ENCODE measurements around the gene PRKN.

PRKN gene

GRCh38 chr6:161949531-161949930, 778.0 kb downstream of the PRKN start:
- Histone ChIP-seq H2AFZ (ENCODE audit: low read length) (no peak overlapping the region), H3K9me3 (replicated peaks; ENCODE audit: insufficient read depth, low read length) (no peaks in the 10 kb centered on the region), H4K20me1 (ENCODE audit: insufficient read depth, low read length) (no peaks in the 10 kb centered on the region), H3K79me2 (ENCODE audit: low read length) (no peaks in the 10 kb centered on the region), H3K4me1 (ENCODE audit: low read length) (no peaks in the 10 kb centered on the region), H3K4me2 (ENCODE audit: low read depth, low read length) (no peak overlapping the region), H3K4me3 (ENCODE audit: low read length) (no peak overlapping the region), H3K27me3 (replicated peaks; ENCODE audit: insufficient read depth, low read length) (no peaks in the 10 kb centered on the region), H3K9ac (ENCODE audit: low read length) (no peak overlapping the region), H3K36me3 (replicated peaks; ENCODE audit: insufficient read depth, low read length) (no peaks in the 10 kb centered on the region), H3F3A (ENCODE audit: insufficient read depth, low read length) (no peaks in the 10 kb centered on the region), H3K9me2 (replicated peaks; ENCODE audit: insufficient read depth, low read length) (no peaks in the 10 kb centered on the region), H3K27ac (ENCODE audit: low read length) (no peak overlapping the region)
- no peak for DNase-seq
- no peak for TF ChIP-seq EZH2 (optimal IDR thresholded peaks at IDR 0.05; ENCODE audit: low read depth, low read length)
- no peak for TF ChIP-seq EZH2phosphoT487 (IDR thresholded peaks at IDR 0.05; ENCODE audit: low read length)
- no peak for TF ChIP-seq CTCF (IDR thresholded peaks at IDR 0.05; ENCODE audit: low read length)

GRCh38 chr6:161948462-161948861, 779.1 kb downstream of the PRKN start:
- Histone ChIP-seq H3F3A (ENCODE audit: insufficient read depth, low read length) (no peaks in the 10 kb centered on the region), H3K4me1 (ENCODE audit: low read length) (no peaks in the 10 kb centered on the region), H3K27ac (ENCODE audit: low read length) (no peak overlapping the region), H3K9me3 (replicated peaks; ENCODE audit: insufficient read depth, low read length) (no peaks in the 10 kb centered on the region), H2AFZ (ENCODE audit: low read length) (no peak overlapping the region), H3K4me3 (ENCODE audit: low read length) (no peak overlapping the region), H3K36me3 (replicated peaks; ENCODE audit: insufficient read depth, low read length) (no peaks in the 10 kb centered on the region), H3K79me2 (ENCODE audit: low read length) (no peaks in the 10 kb centered on the region), H3K27me3 (replicated peaks; ENCODE audit: insufficient read depth, low read length) (no peaks in the 10 kb centered on the region), H4K20me1 (ENCODE audit: insufficient read depth, low read length) (no peaks in the 10 kb centered on the region), H3K4me2 (ENCODE audit: low read depth, low read length) (no peak overlapping the region), H3K9ac (ENCODE audit: low read length) (no peak overlapping the region), H3K9me2 (replicated peaks; ENCODE audit: insufficient read depth, low read length) (no peaks in the 10 kb centered on the region)
- TF ChIP-seq CTCF (IDR thresholded peaks at IDR 0.05; ENCODE audit: low read length) (no peak), EZH2 (optimal IDR thresholded peaks at IDR 0.05; ENCODE audit: low read depth, low read length) (no peak)
- DNase-seq, result no peak

- Histone ChIP-seq H3K4me2 (ENCODE audit: low read depth, low read length) (no peak overlapping the region), H3K27ac (ENCODE audit: low read length) (no peak overlapping the region), H3K9me2 (replicated peaks; ENCODE audit: insufficient read depth, low read length) (no peaks in the 10 kb centered on the region), H3K79me2 (ENCODE audit: low read length) (no peaks in the 10 kb centered on the region), H3K9ac (ENCODE audit: low read length) (no peak overlapping the region), H3K4me3 (ENCODE audit: low read length) (no peak overlapping the region), H3K36me3 (replicated peaks; ENCODE audit: insufficient read depth, low read length) (no peaks in the 10 kb centered on the region), H3F3A (ENCODE audit: insufficient read depth, low read length) (no peaks in the 10 kb centered on the region), H3K27me3 (replicated peaks; ENCODE audit: insufficient read depth, low read length) (no peaks in the 10 kb centered on the region), H2AFZ (ENCODE audit: low read length) (no peak overlapping the region), H3K4me1 (ENCODE audit: low read length) (no peaks in the 10 kb centered on the region), H3K9me3 (replicated peaks; ENCODE audit: insufficient read depth, low read length) (no peaks in the 10 kb centered on the region), H4K20me1 (ENCODE audit: insufficient read depth, low read length) (no peaks in the 10 kb centered on the region)
- DNase-seq, result no peak
- TF ChIP-seq CTCF (IDR thresholded peaks at IDR 0.05; ENCODE audit: low read length) (no peak), EZH2phosphoT487 (IDR thresholded peaks at IDR 0.05; ENCODE audit: low read length) (no peak), EZH2 (optimal IDR thresholded peaks at IDR 0.05; ENCODE audit: low read depth, low read length) (no peak)
Observed at GRCh38 chr6:161947371-161947770, 780.2 kb downstream of the PRKN start.
